Epidermal melanocyte (primary cell): Measurements from ENCODE around the gene IREB2.
"Not testable (repeated sequence)": the region's sequence is repeated elsewhere in the genome, so short reads cannot be mapped to it uniquely, and the experiment has no call there.

Experiments
- DNase-seq: peaks from one replicate; pipeline ENCODE4 v3.0.0; 2011; ENCODE audit warnings: low spot score; ENCODE audit not compliant: insufficient read length

Gene IREB2

GRCh38 chr15:78477295-78477694, 39.3 kb downstream of the IREB2 start:
- DNase-seq = no peak

- no peak for DNase-seq
These were observed 41.6 kb downstream of the IREB2 start for GRCh38 chr15:78479650-78480049.

- DNase-seq = no peak
These were observed 43.9 kb downstream of the IREB2 start for GRCh38 chr15:78481917-78482316.

- DNase-seq = no peak
These were observed 54.9 kb downstream of the IREB2 start for GRCh38 chr15:78492872-78493271.

- DNase-seq = no peak
These were observed 63.8 kb downstream of the IREB2 start for GRCh38 chr15:78501857-78502256.

GRCh38 chr15:78502641-78503040, 64.6 kb downstream of the IREB2 start:
- DNase-seq = no peak

- peak; percentile 96 for DNase-seq
These were observed 69.2 kb downstream of the IREB2 start, which contains the start of gene HYKK for GRCh38 chr15:78506971-78507830. TSS of gene HYKK (plus strand) at chr15:78507577. CDS start at chr15:78513089, 5,512 bp downstream.

- DNase-seq = no peak
These were observed 69.8 kb downstream of the IREB2 start for GRCh38 chr15:78507831-78508160.

GRCh38 chr15:78508272-78508671, 70.3 kb downstream of the IREB2 start:
- DNase-seq = no peak

- DNase-seq = no peak
These were observed 71.8 kb downstream of the IREB2 start for GRCh38 chr15:78509726-78510312.

- not testable (repeated sequence) for DNase-seq
These were observed 82.0 kb downstream of the IREB2 start for GRCh38 chr15:78520035-78520434.

GRCh38 chr15:78524230-78524629, 86.2 kb downstream of the IREB2 start:
- no peak for DNase-seq

GRCh38 chr15:78527325-78527724, 89.3 kb downstream of the IREB2 start:
- DNase-seq = no peak

- DNase-seq = no peak
These were observed 95.3 kb downstream of the IREB2 start for GRCh38 chr15:78533331-78533730.

GRCh38 chr15:78536134-78536533, 98.1 kb downstream of the IREB2 start:
- DNase-seq = no peak

GRCh38 chr15:78537266-78537905, 99.4 kb downstream of the IREB2 start:
- no peak for DNase-seq

GRCh38 chr15:78538358-78538757, 100.3 kb downstream of the IREB2 start:
- no peak for DNase-seq

GRCh38 chr15:78539464-78540140, 101.6 kb downstream of the IREB2 start:
- DNase-seq = not testable (repeated sequence)

- peak; percentile 77 for DNase-seq
These were observed 102.3 kb downstream of the IREB2 start, which contains the start of gene PSMA4 for GRCh38 chr15:78540141-78540870. TSS of gene PSMA4 (plus strand) at chr15:78540444. CDS start at chr15:78541928, 1,484 bp downstream.

GRCh38 chr15:78540871-78541743, 103.1 kb downstream of the IREB2 start:
- no peak for DNase-seq
